IPS DF 6.9 (cell line): ENCODE results near the gene SMARCB1.

Experiments used
- DNase-seq: peaks from one replicate; pipeline ENCODE4 v3.0.0-alpha.2; 2013; ENCODE audit warnings: low read depth, low spot score
- H3K27ac ChIP-seq: one replicate; pipeline ENCODE4 v1.5.1; 2013; ENCODE audit warnings: low read length, control low read depth
- H3K27me3 ChIP-seq: 2 replicates; pipeline ENCODE4 v1.6.1; 2013; ENCODE audit warnings: mild to moderate bottlenecking, low read length; ENCODE audit not compliant: control insufficient read depth, insufficient read depth
- H3K36me3 ChIP-seq: 2 replicates; pipeline ENCODE4 v1.6.1; 2013; ENCODE audit warnings: low read length; ENCODE audit not compliant: control insufficient read depth, insufficient read depth
- H3K4me1 ChIP-seq: 2 replicates; pipeline ENCODE4 v1.6.1; 2013; ENCODE audit warnings: low read length; ENCODE audit not compliant: control insufficient read depth, insufficient read depth
- H3K4me3 ChIP-seq: 2 replicates; pipeline ENCODE4 v1.5.1; 2013; ENCODE audit warnings: mild to moderate bottlenecking, low read length
- H3K9me3 ChIP-seq: 2 replicates; pipeline ENCODE4 v1.6.1; 2013; ENCODE audit warnings: low read length, inconsistent platforms; ENCODE audit not compliant: control insufficient read depth, insufficient read depth
- WGBS: extraction: QIAGEN DNeasy Blood & Tissue Kit; methylation state at CpG from one replicate; pipeline ENCODE4 v1.1.7; 2013; ENCODE audit warnings: mixed read lengths, missing lambda C conversion rate; ENCODE audit not compliant: insufficient read length, insufficient coverage; 5-methylcytosine and 5-hydroxymethylcytosine counted together

Gene SMARCB1

GRCh38 chr22:23804781-23805291, 18.1 kb downstream of the SMARCB1 start:
- H3K27me3 ChIP-seq: no peaks in the 10 kb centered on the region
- H3K4me3 ChIP-seq: no peak overlapping the region
- peaks cover 33% of the 10 kb centered on the region for H3K36me3 ChIP-seq
- no peak for DNase-seq
- no peaks in the 10 kb centered on the region for H3K4me1 ChIP-seq
- WGBS: no CpG with 5 or more reads among the region's 12 CpGs
- H3K9me3 ChIP-seq: no peaks in the 10 kb centered on the region
- H3K27ac ChIP-seq: no peak overlapping the region

- Histone ChIP-seq H3K36me3 (peaks cover 16% of the 10 kb centered on the region), H3K9me3 (no peaks in the 10 kb centered on the region), H3K27ac (no peak overlapping the region), H3K27me3 (no peaks in the 10 kb centered on the region), H3K4me1 (no peaks in the 10 kb centered on the region), H3K4me3 (no peak overlapping the region)
- WGBS: no CpG with 5 or more reads among the region's 1 CpG
- DNase-seq: no peak
These were observed 20.1 kb downstream of the SMARCB1 start for GRCh38 chr22:23806837-23807236.

GRCh38 chr22:23812378-23812777, 25.6 kb downstream of the SMARCB1 start:
- Histone ChIP-seq H3K36me3 (peaks cover 13% of the 10 kb centered on the region), H3K27me3 (no peaks in the 10 kb centered on the region), H3K27ac (no peak overlapping the region), H3K4me1 (no peaks in the 10 kb centered on the region), H3K4me3 (no peak overlapping the region), H3K9me3 (no peaks in the 10 kb centered on the region)
- WGBS: no CpG with 5 or more reads among the region's 4 CpGs
- DNase-seq: no peak

GRCh38 chr22:23815541-23816155, 28.9 kb downstream of the SMARCB1 start:
- Histone ChIP-seq H3K27me3 (no peaks in the 10 kb centered on the region), H3K4me1 (no peaks in the 10 kb centered on the region), H3K9me3 (no peaks in the 10 kb centered on the region), H3K36me3 (peaks cover 21% of the 10 kb centered on the region), H3K4me3 (no peak overlapping the region), H3K27ac (no peak overlapping the region)
- no peak for DNase-seq
- WGBS: no CpG with 5 or more reads among the region's 10 CpGs

GRCh38 chr22:23816156-23816976, 29.6 kb downstream of the SMARCB1 start:
- Histone ChIP-seq H3K27me3 (no peaks in the 10 kb centered on the region), H3K36me3 (peaks cover 21% of the 10 kb centered on the region), H3K4me1 (no peaks in the 10 kb centered on the region), H3K27ac (no peak overlapping the region), H3K9me3 (no peaks in the 10 kb centered on the region), H3K4me3 (no peak overlapping the region)
- DNase-seq: no peak
- WGBS: no CpG with 5 or more reads among the region's 18 CpGs

GRCh38 chr22:23817146-23817545, 30.4 kb downstream of the SMARCB1 start:
- Histone ChIP-seq H3K4me1 (no peaks in the 10 kb centered on the region), H3K9me3 (no peaks in the 10 kb centered on the region), H3K4me3 (no peak overlapping the region), H3K27ac (no peak overlapping the region), H3K27me3 (no peaks in the 10 kb centered on the region), H3K36me3 (peaks cover 21% of the 10 kb centered on the region)
- DNase-seq: no peak
- no CpG with 5 or more reads among the region's 6 CpGs for WGBS

- no peaks in the 10 kb centered on the region for H3K9me3 ChIP-seq
- no peaks in the 10 kb centered on the region for H3K27me3 ChIP-seq
- no CpG with 5 or more reads among the region's 2 CpGs for WGBS
- no peaks in the 10 kb centered on the region for H3K4me1 ChIP-seq
- H3K36me3 ChIP-seq: peaks cover 21% of the 10 kb centered on the region
- H3K27ac ChIP-seq: no peak overlapping the region
- H3K4me3 ChIP-seq: no peak overlapping the region
- no peak for DNase-seq
These were observed 31.8 kb downstream of the SMARCB1 start for GRCh38 chr22:23818541-23818940.

- Histone ChIP-seq H3K36me3 (peaks cover 33% of the 10 kb centered on the region), H3K27ac (no peak overlapping the region), H3K4me1 (no peaks in the 10 kb centered on the region), H3K4me3 (no peak overlapping the region), H3K9me3 (no peaks in the 10 kb centered on the region), H3K27me3 (no peaks in the 10 kb centered on the region)
- no CpG with 5 or more reads among the region's 4 CpGs for WGBS
- no peak for DNase-seq
These were observed 34.0 kb downstream of the SMARCB1 start for GRCh38 chr22:23820748-23821211.

- H3K27me3 ChIP-seq: no peaks in the 10 kb centered on the region
- DNase-seq: no peak
- no peaks in the 10 kb centered on the region for H3K4me1 ChIP-seq
- no peaks in the 10 kb centered on the region for H3K9me3 ChIP-seq
- no peak overlapping the region for H3K27ac ChIP-seq
- H3K36me3 ChIP-seq: peaks cover 31% of the 10 kb centered on the region
- H3K4me3 ChIP-seq: no peak overlapping the region
- no CpG with 5 or more reads among the region's 6 CpGs for WGBS
These were observed 35.4 kb downstream of the SMARCB1 start for GRCh38 chr22:23822101-23822671.

GRCh38 chr22:23823331-23823791, 36.6 kb downstream of the SMARCB1 start:
- H3K9me3 ChIP-seq: no peaks in the 10 kb centered on the region
- no peak overlapping the region for H3K4me3 ChIP-seq
- whole genome bisulfite sequencing: no CpG with 5 or more reads among the region's 14 CpGs
- no peaks in the 10 kb centered on the region for H3K27me3 ChIP-seq
- no peak overlapping the region for H3K27ac ChIP-seq
- no peak for DNase-seq
- no peaks in the 10 kb centered on the region for H3K4me1 ChIP-seq
- H3K36me3 ChIP-seq: peaks cover 29% of the 10 kb centered on the region
